Lung (tissue), 12 donors: ENCODE data around the gene TAF4. TPM values are rescaled to one million over a fixed set of nuclear protein-coding genes. Genes with fewer than 3 reads are reported as not detected.

ENCODE experiments used
- ATAC-seq: fragments of 200-7000 bp; cut with Tn5 transposase; one replicate; pipeline ENCODE4 v1.9.1; 2020; ENCODE audit warnings: moderate number of reproducible peaks; ENCODE audit not compliant: insufficient read depth, low FRiP score
- DNase-seq, 3 donors: peaks; one replicate each; pipeline ENCODE4 v3.0.0-alpha.2; 2013 to 2017
- H3K27ac ChIP-seq, 2 donors: one replicate each; pipeline ENCODE4 v1.5.1; 2013; ENCODE audit warnings: mild to moderate bottlenecking in 2 of 2, moderate library complexity in 2 of 2, control low read depth in 1 of 2, inconsistent platforms in 1 of 2, low read depth in 1 of 2, low read length in 1 of 2
- H3K27me3 ChIP-seq, 3 donors: one replicate each; pipeline ENCODE4 v1.5.1; 2013; ENCODE audit warnings: low read length in 2 of 3; ENCODE audit not compliant: control insufficient read depth in 3 of 3, insufficient read depth in 3 of 3
- H3K36me3 ChIP-seq, 4 donors: one replicate each; pipeline ENCODE4 v1.5.1; 2013; ENCODE audit warnings: low read length in 4 of 4, mild to moderate bottlenecking in 1 of 4, moderate library complexity in 1 of 4; ENCODE audit not compliant: control insufficient read depth in 4 of 4, insufficient read depth in 4 of 4
- H3K4me1 ChIP-seq, 5 donors: one replicate each; pipeline ENCODE4 v1.5.1; 2013; ENCODE audit warnings: low read length in 5 of 5, mild to moderate bottlenecking in 2 of 5, moderate library complexity in 1 of 5; ENCODE audit not compliant: control insufficient read depth in 5 of 5, insufficient read depth in 5 of 5
- H3K4me3 ChIP-seq: one replicate; pipeline ENCODE4 v1.5.1; 2013; ENCODE audit warnings: mild to moderate bottlenecking, control low read depth, moderate library complexity
- H3K9ac ChIP-seq, 2 donors: one replicate each; pipeline ENCODE4 v1.5.1; 2013; ENCODE audit warnings: low read length in 2 of 2, control low read depth in 1 of 2; ENCODE audit not compliant: insufficient read depth in 1 of 2
- H3K9me3 ChIP-seq, 4 donors: one replicate each; pipeline ENCODE4 v1.5.1; 2013; ENCODE audit warnings: low read length in 3 of 4, mild to moderate bottlenecking in 1 of 4, moderate library complexity in 1 of 4; ENCODE audit not compliant: control insufficient read depth in 4 of 4, insufficient read depth in 3 of 4
- CTCF ChIP-seq: IDR thresholded peaks from 2 replicates; pipeline ENCODE4 v1.5.1; 2012; ENCODE audit warnings: mild to moderate bottlenecking; ENCODE audit errors: control extremely low read depth, extremely low read depth
- WGBS, 2 donors: extraction: QIAGEN DNeasy Blood & Tissue Kit; methylation state at CpG; one replicate each; pipeline ENCODE4 v1.1.7; 2013; 5-methylcytosine and 5-hydroxymethylcytosine counted together
- polyA plus RNA-seq, 2 donors: library from polyadenylated mRNA; stranded (reverse); fragments of 200-250 nt; gene quantifications; one replicate each; pipeline ENCODE4 v1.2.1, GENCODE V29; 2013
- total RNA-seq, 2 donors: library from RNA; depleted of rRNA in 1 of 2; stranded (reverse); fragments of >200 nt in 1 of 2; gene quantifications; one replicate each; pipeline ENCODE4 v1.2.1, GENCODE V29; 2014 to 2021
- donor health status: control.
- donor health status: control.
- donor health status: Bipolar disorder and iron deficiency.
- donor health status: healthy.
- donor health status: DM: yes; HTN: yes; CAD: no.

Gene TAF4
- total and polyA plus RNA-seq, 4 donors: 5.4 to 20.3 (median 10.9) TPM

- peak; percentile 11 to 49 (median 23) for DNase-seq
- WGBS, 2 donors: 75 to 82% methylated on average over 22 of the region's 22 CpGs
These were observed 84.8 kb downstream of the TAF4 start for GRCh38 chr20:61980647-61981583.

GRCh38 chr20:61979701-61980635 lies 85.7 kb downstream of the TAF4 start:
- H3K27ac ChIP-seq: no peak overlapping the region
- H3K9ac ChIP-seq: no peak overlapping the region
- H3K9me3 ChIP-seq: no peaks in the 10 kb centered on the region
- H3K36me3 ChIP-seq: peaks cover 0 to 23% (median 4%) of the 10 kb centered on the region in 4 donors
- no peak for DNase-seq
- H3K4me3 ChIP-seq: no peak overlapping the region
- TF ChIP-seq CTCF: no peak
- no peak for ATAC-seq
- no peaks in the 10 kb centered on the region for H3K4me1 ChIP-seq
- H3K27me3 ChIP-seq: no peaks in the 10 kb centered on the region
- WGBS, 2 donors: 97% methylated on average over 65 of the region's 65 CpGs

More at GRCh38 chr20:61980647-61981583, 84.8 kb downstream of the TAF4 start:
- Histone ChIP-seq H3K27ac (no peak overlapping the region), H3K9me3 (peaks cover 0 to 2% (median 0%) of the 10 kb centered on the region in 4 donors), H3K36me3 (peaks cover 2 to 28% (median 2%) of the 10 kb centered on the region in 4 donors), H3K4me1 (no peaks in the 10 kb centered on the region), H3K27me3 (no peaks in the 10 kb centered on the region), H3K4me3 (no peak overlapping the region), H3K9ac (no peak overlapping the region)
- no peak for TF ChIP-seq CTCF
- no peak for ATAC-seq

GRCh38 chr20:61979090-61979489 lies 86.6 kb downstream of the TAF4 start:
- Histone ChIP-seq H3K27me3 (no peaks in the 10 kb centered on the region), H3K4me1 (no peaks in the 10 kb centered on the region), H3K4me3 (no peak overlapping the region), H3K9ac (no peak overlapping the region), H3K9me3 (no peaks in the 10 kb centered on the region), H3K27ac (no peak overlapping the region), H3K36me3 (peaks cover 0 to 24% (median 4%) of the 10 kb centered on the region in 4 donors)
- ATAC-seq (no peak), DNase-seq (no peak)
- TF ChIP-seq CTCF: no peak
- 98 to 99% methylated on average over 12 of the region's 12 CpGs for WGBS, 2 donors
